Osteoblast (primary cell): ENCODE data around the gene MSMO1. TPM values are rescaled to one million over a fixed set of nuclear protein-coding genes. Genes with fewer than 3 reads are reported as not detected.

ENCODE experiments used
- DNase-seq: peaks from one replicate; pipeline ENCODE4 v3.0.0; 2011; ENCODE audit warnings: low spot score, mixed read lengths; ENCODE audit not compliant: insufficient read length; ENCODE audit errors: missing footprints
- H2AFZ ChIP-seq: 2 replicates; pipeline ENCODE4 v1.6.0; 2011; ENCODE audit warnings: mild to moderate bottlenecking, low read length
- H3K27ac ChIP-seq: 2 replicates; pipeline ENCODE4 v1.5.1; 2011; ENCODE audit warnings: mild to moderate bottlenecking, low read depth, low read length, moderate library complexity
- H3K27me3 ChIP-seq: 2 replicates; pipeline ENCODE4 v1.6.0; 2012; ENCODE audit warnings: mild to moderate bottlenecking, control low read depth, inconsistent platforms, low read length, moderate library complexity; ENCODE audit not compliant: insufficient read depth
- H3K36me3 ChIP-seq: 2 replicates; pipeline ENCODE4 v1.5.1; 2011; ENCODE audit warnings: mild to moderate bottlenecking, low read length, control low read depth, moderate library complexity; ENCODE audit not compliant: insufficient read depth
- H3K4me1 ChIP-seq: 2 replicates; pipeline ENCODE4 v1.5.1; 2011; ENCODE audit warnings: mild to moderate bottlenecking, low read length, control low read depth, moderate library complexity; ENCODE audit not compliant: insufficient read depth
- H3K4me2 ChIP-seq: 2 replicates; pipeline ENCODE4 v1.6.0; 2011; ENCODE audit warnings: mild to moderate bottlenecking, low read length; ENCODE audit not compliant: insufficient read depth
- H3K4me3 ChIP-seq: fragments of 200-600 bp; sonication (generic); 3 replicates; pipeline ENCODE4 v1.5.1; 2012; ENCODE audit warnings: mild to moderate bottlenecking, low read length, inconsistent platforms; ENCODE audit not compliant: insufficient read depth
- H3K79me2 ChIP-seq: 2 replicates; pipeline ENCODE4 v1.6.0; 2012; ENCODE audit warnings: mild to moderate bottlenecking, low read length, control low read depth, inconsistent platforms; ENCODE audit not compliant: insufficient read depth
- H3K9me3 ChIP-seq: 2 replicates; pipeline ENCODE4 v1.5.1; 2011; ENCODE audit warnings: low read depth, low read length, control low read depth
- H4K20me1 ChIP-seq: 2 replicates; pipeline ENCODE4 v1.6.0; 2012; ENCODE audit warnings: mild to moderate bottlenecking, low read length, control low read depth; ENCODE audit not compliant: insufficient read depth
- CTCF ChIP-seq: IDR thresholded peaks from 2 replicates; pipeline ENCODE4 v1.5.1; 2011; ENCODE audit warnings: mild to moderate bottlenecking, low read depth, low read length, moderate library complexity; ENCODE audit errors: extremely low read depth
- total RNA-seq: library from RNA; depleted of rRNA; stranded (reverse); fragments of >200 nt; gene quantifications from 2 replicates; pipeline ENCODE4 v1.2.3, GENCODE V29; 2012

MSMO1 gene
- total RNA-seq, 1 donor = 238 TPM

GRCh38 chr4:165343353-165344191, 16.1 kb downstream of the MSMO1 start:
- no peak overlapping the region for H3K4me3 ChIP-seq
- no peak overlapping the region for H3K4me2 ChIP-seq
- no peak for DNase-seq
- H3K27ac ChIP-seq = no peak overlapping the region
- H4K20me1 ChIP-seq = no peaks in the 10 kb centered on the region
- H3K79me2 ChIP-seq = no peaks in the 10 kb centered on the region
- no peaks in the 10 kb centered on the region for H3K4me1 ChIP-seq
- H2AFZ ChIP-seq = no peak overlapping the region
- no peaks in the 10 kb centered on the region for H3K9me3 ChIP-seq
- no peaks in the 10 kb centered on the region for H3K27me3 ChIP-seq
- H3K36me3 ChIP-seq = peaks cover 21% of the 10 kb centered on the region
- TF ChIP-seq CTCF = peak; percentile 39

GRCh38 chr4:165345666-165346417, 18.4 kb downstream of the MSMO1 start:
- no peaks in the 10 kb centered on the region for H3K79me2 ChIP-seq
- H3K27me3 ChIP-seq = no peaks in the 10 kb centered on the region
- peak; percentile 37 for TF ChIP-seq CTCF
- no peaks in the 10 kb centered on the region for H3K9me3 ChIP-seq
- H3K4me2 ChIP-seq = no peak overlapping the region
- H4K20me1 ChIP-seq = no peaks in the 10 kb centered on the region
- H3K27ac ChIP-seq = no peak overlapping the region
- H3K4me3 ChIP-seq = no peak overlapping the region
- no peaks in the 10 kb centered on the region for H3K4me1 ChIP-seq
- H2AFZ ChIP-seq = peak overlapping the region; percentile 29
- DNase-seq = peak; percentile 39
- H3K36me3 ChIP-seq = peaks cover 9% of the 10 kb centered on the region

- no peak overlapping the region for H2AFZ ChIP-seq
- H3K27me3 ChIP-seq = no peaks in the 10 kb centered on the region
- H3K4me1 ChIP-seq = no peaks in the 10 kb centered on the region
- no peak for TF ChIP-seq CTCF
- DNase-seq = no peak
- no peak overlapping the region for H3K4me2 ChIP-seq
- no peaks in the 10 kb centered on the region for H3K9me3 ChIP-seq
- no peaks in the 10 kb centered on the region for H3K79me2 ChIP-seq
- H3K36me3 ChIP-seq = no peaks in the 10 kb centered on the region
- no peak overlapping the region for H3K27ac ChIP-seq
- no peak overlapping the region for H3K4me3 ChIP-seq
- no peaks in the 10 kb centered on the region for H4K20me1 ChIP-seq
These were observed 20.4 kb downstream of the MSMO1 start for GRCh38 chr4:165347647-165348569.
